GM18907 (cell line): Measurements from ENCODE around the gene M1AP.
"Not testable (repeated sequence)": the region's sequence is repeated elsewhere in the genome, so short reads cannot be mapped to it uniquely, and the experiment has no call there.

Experiments used
- ATAC-seq: cut with Tn5 transposase; IDR thresholded peaks from one replicate; pipeline ENCODE4 v1.9.1; 2021; ENCODE audit warnings: mild to moderate bottlenecking, moderate library complexity; ENCODE audit not compliant: unreplicated experiment

Gene M1AP

DNA sequence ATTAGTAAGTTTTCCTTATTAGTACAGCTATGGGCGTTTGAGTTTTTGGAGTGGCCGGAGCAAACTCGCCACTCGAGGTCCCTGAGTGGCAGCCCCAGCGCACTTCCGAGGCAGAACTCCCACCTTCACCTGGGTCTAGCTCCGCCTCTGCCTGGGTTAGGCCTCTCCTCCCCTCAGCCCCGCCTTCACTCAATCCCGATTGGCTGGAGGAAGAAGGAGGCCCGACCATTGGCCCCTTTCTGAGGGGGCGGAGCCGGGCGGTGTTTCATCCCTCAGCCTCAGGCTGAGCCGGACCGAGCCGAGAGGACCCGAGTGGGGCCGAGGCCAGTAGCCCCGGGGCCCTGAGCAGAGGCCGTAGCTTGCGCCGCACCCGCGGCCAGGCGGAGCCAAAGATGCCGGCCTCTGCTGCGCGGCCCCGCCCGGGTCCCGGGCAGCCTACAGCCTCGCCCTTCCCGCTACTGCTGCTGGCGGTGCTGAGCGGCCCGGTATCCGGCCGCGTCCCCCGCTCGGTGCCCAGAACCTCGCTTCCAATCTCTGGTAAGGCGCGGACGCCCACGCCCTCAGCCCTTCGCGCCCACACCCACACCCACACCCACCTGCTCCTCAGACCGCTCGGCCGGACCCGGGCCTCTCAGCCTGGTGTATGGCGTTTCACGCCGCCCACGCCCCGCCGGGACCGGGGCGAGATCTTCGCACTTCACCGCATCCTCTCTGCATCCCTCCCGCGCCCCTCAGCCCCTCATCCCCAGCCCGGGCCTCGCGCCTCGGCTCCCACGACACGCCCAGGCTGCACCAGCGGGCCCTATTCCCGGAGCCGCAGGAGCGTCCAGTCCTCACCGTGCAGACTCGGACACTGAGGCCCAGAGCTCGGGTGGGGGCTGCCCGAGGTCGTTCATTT, 6.1 kb upstream of the M1AP start, which contains the start of gene SEMA4F:
SEMA4F (plus strand) TSS at position 263 of the 898 bp plus-strand sequence; CDS start at position 393, 130 bp downstream.
- peak; percentile 100 for ATAC-seq

GRCh38 chr2:74653589-74653984, 5.5 kb upstream of the M1AP start:
- ATAC-seq: peak; percentile 31

DNA sequence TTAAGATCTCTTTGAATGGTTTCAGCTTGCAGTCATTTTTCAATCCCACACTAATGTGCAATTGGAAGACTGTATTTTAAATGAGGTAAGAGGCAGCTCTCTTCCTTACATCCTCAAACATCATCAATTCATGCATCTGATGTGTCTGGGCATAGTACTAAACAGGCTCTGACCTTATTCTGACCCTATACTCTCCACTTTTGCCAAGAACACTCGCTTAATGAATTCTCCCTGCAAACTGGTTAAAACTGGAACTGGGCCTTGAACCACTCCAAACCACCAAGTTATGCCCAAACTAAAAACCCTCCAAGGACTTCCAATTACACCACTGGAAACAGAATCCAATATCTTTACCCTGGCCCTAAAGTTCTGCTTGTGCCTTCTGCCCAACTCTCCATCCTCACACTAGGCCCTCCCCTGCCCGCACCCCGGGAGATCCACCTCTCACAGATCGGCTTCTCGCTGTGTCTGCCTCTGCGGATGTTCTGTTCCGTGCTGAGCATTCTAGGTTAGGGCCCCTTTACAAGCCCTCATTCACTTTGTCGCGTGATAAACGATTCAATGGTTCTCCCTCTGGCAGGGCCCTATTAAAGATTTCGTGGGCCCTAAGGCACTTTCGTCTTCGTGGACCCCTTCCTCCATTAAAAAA, 1.2 kb downstream of the M1AP start:
- ATAC-seq: no peak

DNA sequence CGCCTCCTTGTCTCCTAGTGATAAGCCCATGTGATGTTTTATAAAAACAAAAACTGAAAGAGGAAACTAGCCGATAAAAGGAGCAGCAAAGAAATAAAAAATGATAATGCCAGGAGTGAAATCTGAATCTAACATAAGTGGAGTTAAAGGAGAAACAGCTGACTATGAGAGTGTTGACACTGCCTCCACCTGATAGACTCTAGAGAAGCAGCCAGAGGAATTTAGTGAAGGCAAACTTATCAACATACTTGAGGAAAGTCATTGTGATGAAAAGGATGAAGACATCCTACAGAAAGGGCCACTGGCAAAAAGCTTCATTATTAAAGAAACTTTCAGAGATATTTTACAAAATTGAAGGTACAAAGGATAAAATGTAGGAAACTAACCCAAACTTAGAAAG, 1.9 kb downstream of the M1AP start:
- ATAC-seq: no peak

DNA sequence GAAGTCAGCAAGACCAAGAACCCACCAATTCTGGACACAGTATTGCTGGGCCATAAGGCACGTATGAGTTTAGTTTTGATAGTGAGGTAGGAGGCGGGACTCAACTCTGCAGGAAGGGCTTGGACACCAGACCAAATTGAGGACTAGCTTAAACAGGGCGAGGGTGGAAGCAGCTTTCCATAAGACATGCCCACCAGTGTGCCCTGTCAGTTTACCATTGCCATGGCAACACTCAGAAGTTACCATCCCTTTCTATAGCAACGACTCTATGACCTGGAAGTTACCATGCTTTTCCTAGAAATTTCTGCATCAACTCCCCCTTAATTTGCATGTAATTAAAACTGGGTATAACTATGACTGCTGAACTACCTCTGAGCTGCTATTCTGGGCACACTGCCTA, 2.8 kb downstream of the M1AP start:
- no peak for ATAC-seq

DNA sequence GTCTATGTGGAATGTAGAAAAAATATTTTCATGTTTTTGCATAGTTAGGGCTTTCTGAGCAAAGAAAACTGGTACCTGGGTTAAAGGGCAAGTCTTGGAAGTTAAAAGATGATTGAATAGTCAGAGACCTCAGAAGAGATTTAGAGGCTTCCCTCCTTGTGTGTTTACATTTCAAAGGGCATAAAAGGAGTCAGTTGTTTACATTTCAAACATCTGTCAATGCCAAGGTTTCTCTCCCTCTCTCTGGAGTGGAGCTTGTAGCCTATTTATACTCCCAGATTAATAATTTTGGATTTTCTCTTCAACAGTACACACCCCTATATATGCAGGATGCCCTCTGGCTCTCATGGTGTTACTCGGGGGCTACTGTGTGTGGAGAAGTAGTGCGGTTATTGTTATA, 8.6 kb downstream of the M1AP start:
- ATAC-seq: no peak

DNA sequence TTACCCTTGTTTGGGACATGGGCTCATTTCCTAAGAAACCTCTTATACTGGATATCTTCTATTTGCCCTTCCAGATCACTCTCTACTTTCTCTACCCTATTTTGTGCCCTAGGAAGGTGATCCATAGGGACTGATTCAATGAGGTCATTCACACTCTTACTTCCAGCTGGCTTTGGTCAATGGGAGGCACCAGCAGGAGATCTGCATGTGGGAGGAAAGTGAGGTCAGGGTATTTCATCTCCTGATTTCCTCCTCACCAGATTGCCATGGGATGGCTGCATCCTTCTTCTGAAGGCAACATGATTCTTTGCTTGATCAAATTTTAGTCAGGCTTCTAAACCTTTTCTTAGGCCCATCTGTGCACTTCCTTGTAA, 15.2 kb downstream of the M1AP start:
- no peak for ATAC-seq

GRCh38 chr2:74632209-74632938, 15.8 kb downstream of the M1AP start:
- ATAC-seq: no peak

GRCh38 chr2:74630454-74630853, 17.7 kb downstream of the M1AP start:
- not testable (repeated sequence) for ATAC-seq

GRCh38 chr2:74628538-74629105, 19.5 kb downstream of the M1AP start:
- ATAC-seq: no peak

- ATAC-seq: no peak
Observed at GRCh38 chr2:74625658-74626425, 22.3 kb downstream of the M1AP start.

DNA sequence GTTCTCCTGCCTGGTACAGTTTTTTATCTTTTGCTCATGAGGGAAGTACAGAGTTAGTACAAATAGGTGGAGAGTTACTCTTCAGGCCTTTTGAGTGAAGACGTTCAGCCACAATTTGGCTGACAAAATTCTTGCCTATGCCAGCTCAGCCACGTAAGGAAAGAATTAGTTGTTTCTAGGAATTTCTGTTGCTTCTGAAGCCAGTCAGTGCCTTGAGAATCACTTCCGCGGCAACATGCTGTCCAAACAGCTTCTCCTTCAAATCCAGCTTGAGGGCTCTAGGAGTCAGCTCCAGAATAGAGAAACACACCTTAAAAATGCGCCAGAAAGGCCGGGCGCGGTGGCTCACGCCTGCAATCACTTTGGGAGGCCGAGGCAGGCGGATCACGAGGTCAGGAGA, 27.5 kb downstream of the M1AP start:
- ATAC-seq: no peak

- ATAC-seq: peak; percentile 51
Observed at GRCh38 chr2:74619651-74620297, 28.4 kb downstream of the M1AP start.

DNA sequence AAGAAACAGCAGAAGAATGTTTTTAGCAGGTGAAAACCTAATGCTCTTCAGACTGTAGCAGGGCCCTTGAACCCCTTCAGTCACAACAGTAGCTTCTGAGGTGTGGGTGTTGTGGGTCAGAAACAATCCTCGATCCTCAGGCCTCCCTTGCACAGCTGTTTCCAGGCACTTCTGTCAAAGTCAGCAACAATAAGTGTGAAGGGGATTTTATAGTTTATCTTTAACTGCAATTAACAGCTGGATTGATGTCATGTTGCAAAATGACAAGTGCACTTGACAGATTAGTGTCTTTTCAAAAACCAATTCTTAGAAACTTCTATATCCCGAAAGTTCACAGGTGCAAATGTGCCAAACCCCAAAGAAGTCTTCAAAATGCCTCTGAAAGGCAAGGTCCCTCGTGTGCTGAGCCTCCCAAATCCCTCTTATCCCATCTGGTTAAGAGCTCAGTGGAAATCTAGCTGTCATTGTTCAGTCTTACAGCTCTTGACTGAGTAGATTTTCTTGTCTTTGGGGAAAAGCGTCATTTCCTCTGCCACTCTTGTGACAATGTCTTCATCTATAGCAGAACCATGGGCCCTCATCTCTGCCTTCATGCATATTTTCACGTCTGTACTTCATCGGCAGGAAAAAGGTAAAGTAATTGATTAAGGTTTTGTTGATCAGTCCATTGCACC, 29.6 kb downstream of the M1AP start:
- no peak for ATAC-seq

DNA sequence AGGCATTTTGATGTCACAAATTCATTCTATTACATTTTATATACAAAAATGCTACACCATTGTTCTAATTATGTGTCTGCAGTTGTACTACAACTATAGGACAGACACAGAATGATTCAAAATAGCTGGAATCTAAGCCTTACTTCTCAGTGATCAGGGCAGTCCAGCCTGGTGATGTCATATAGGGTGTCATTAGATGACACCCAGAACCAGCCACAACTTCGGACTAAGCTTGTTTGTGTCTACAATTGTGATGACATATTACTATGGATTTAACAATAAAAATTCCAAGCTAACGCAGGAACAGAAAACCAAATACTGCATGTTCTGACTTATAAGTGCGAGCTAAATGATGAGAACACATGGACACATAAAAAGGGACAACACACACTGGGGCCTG, 31.0 kb downstream of the M1AP start:
- no peak for ATAC-seq

- ATAC-seq: no peak
Observed at GRCh38 chr2:74606927-74607326, 41.2 kb downstream of the M1AP start.

DNA sequence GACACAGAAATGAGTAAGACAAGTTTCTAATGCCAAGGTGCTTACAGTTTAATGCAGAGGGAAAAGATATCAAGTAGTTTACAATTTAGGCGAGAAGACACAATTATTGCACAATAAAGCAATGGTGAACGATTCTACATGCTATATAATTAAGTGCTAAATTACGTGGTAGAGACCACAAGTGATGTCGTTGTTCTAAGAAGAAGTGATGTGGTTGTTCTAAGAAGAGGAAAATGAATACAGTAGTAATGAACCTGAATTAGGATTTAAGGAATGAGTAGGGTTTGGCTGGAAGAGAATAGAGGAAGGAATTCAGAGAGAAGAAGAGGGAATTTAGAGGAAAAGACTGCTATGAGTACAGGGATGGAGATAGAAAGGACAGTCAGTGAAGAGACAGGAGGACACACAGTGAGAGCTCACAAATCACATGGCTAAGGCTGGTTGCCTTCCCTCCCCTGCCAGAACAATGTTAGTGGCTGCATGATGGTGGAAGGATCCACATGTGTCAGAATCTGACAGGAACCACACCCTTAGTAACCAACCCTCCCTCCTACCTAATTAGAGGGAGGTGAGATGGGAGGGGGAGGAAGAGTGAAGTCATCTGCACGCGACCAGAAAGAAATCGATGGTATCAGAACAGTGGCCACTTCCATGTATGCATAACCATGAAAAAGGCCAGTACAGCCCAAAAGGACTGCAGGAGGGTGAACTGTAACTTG, 44.7 kb downstream of the M1AP start:
- ATAC-seq: no peak

DNA sequence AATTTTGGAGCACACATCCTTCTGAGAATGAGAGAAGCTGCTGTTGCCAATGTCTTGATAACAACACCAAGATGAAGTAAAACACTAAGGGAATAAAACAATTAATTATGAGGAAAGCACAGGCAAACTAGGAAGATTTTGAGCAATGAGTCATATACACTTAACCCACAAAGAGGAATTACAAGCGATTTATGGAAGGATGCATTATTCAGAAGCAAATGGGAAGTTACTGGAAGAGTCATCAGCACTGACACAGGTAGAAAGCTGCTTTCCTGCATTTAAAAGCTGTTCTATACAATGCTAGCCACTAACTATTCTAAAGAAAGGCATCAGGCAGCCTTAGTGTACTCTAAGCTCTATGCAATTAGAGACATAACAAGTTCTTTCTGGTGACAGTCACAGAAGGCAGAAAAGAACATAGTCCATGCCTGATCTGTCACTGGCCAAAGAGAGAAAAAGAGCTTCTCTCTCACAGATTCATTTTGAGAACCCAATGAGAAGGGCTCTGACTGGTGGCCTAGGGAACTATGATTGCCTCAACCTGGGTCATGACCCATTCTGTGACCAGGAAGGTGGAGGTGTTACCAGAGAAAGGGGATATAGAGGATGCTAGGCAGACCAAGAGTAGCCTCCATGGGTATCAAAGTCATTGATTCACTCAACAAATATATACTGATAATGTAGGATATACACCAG, 45.4 kb downstream of the M1AP start:
- no peak for ATAC-seq
